H9 (cell line): ENCODE data around the gene DESI2. TPM values are rescaled to one million over a fixed set of nuclear protein-coding genes. Genes with fewer than 3 reads are reported as not detected.

ENCODE experiments used
- DNase-seq: peaks from one replicate; pipeline ENCODE4 v3.0.0-alpha.2; 2017
- H2AFZ ChIP-seq: one replicate; pipeline ENCODE4 v1.6.1; 2013; ENCODE audit warnings: mild to moderate bottlenecking, low read length, control low read depth, moderate library complexity
- H2AK5ac ChIP-seq: 2 replicates; pipeline ENCODE4 v1.6.1; 2013; ENCODE audit warnings: low read length, control low read depth, mixed read lengths; ENCODE audit not compliant: insufficient read length
- H2BK120ac ChIP-seq: one replicate; pipeline ENCODE4 v1.6.1; 2013; ENCODE audit warnings: low read depth, mild to moderate bottlenecking, low read length, control low read depth, inconsistent platforms; ENCODE audit not compliant: poor library complexity, severe bottlenecking
- H2BK12ac ChIP-seq: 2 replicates; pipeline ENCODE4 v1.6.1; 2013; ENCODE audit warnings: low read length, control low read depth, mixed read lengths, low read depth; ENCODE audit not compliant: insufficient read length
- H2BK15ac ChIP-seq: 2 replicates; pipeline ENCODE4 v1.6.1; 2013; ENCODE audit warnings: low read depth, low read length, control low read depth
- H2BK20ac ChIP-seq: one replicate; pipeline ENCODE4 v1.6.1; 2013; ENCODE audit warnings: low read depth, mild to moderate bottlenecking, low read length, control low read depth, inconsistent platforms; ENCODE audit not compliant: poor library complexity, severe bottlenecking
- H2BK5ac ChIP-seq: 2 replicates; pipeline ENCODE4 v1.6.1; 2013; ENCODE audit warnings: low read length, control low read depth, mixed read lengths; ENCODE audit not compliant: insufficient read length
- H3K14ac ChIP-seq: 2 replicates; pipeline ENCODE4 v1.6.1; 2013; ENCODE audit warnings: low read length, control low read depth; ENCODE audit not compliant: insufficient read depth
- H3K18ac ChIP-seq: 2 replicates; pipeline ENCODE4 v1.6.1; 2013; ENCODE audit warnings: low read depth, mild to moderate bottlenecking, mixed read lengths, low read length, control low read depth; ENCODE audit not compliant: insufficient read length
- H3K23ac ChIP-seq: 2 replicates; pipeline ENCODE4 v1.6.1; 2013; ENCODE audit warnings: low read length, control low read depth, mixed read lengths, low read depth; ENCODE audit not compliant: insufficient read length
- H3K23me2 ChIP-seq: 2 replicates; pipeline ENCODE4 v1.6.1; 2013; ENCODE audit warnings: low read depth, mild to moderate bottlenecking, mixed read lengths, low read length, control low read depth; ENCODE audit not compliant: insufficient read length, poor library complexity, severe bottlenecking
- H3K27ac ChIP-seq: 2 replicates; pipeline ENCODE4 v1.5.1; 2013; ENCODE audit warnings: low read length, control low read depth, mixed read lengths, low read depth; ENCODE audit not compliant: insufficient read length
- H3K27me3 ChIP-seq: 2 replicates; pipeline ENCODE4 v1.6.1; 2013; ENCODE audit warnings: low read length, control low read depth, inconsistent platforms; ENCODE audit not compliant: insufficient read depth
- H3K4ac ChIP-seq: 2 replicates; pipeline ENCODE4 v1.6.1; 2013; ENCODE audit warnings: low read depth, mild to moderate bottlenecking, control low read depth, inconsistent platforms, low read length, moderate library complexity
- H3K4me1 ChIP-seq: 2 replicates; pipeline ENCODE4 v1.6.1; 2013; ENCODE audit warnings: low read length, control low read depth, inconsistent platforms; ENCODE audit not compliant: insufficient read depth
- H3K4me2 ChIP-seq: 2 replicates; pipeline ENCODE4 v1.6.1; 2013; ENCODE audit warnings: low read length, control low read depth, mixed read lengths; ENCODE audit not compliant: insufficient read length, insufficient read depth
- H3K56ac ChIP-seq: 2 replicates; pipeline ENCODE4 v1.6.1; 2013; ENCODE audit warnings: low read depth, mild to moderate bottlenecking, mixed read lengths, low read length, control low read depth; ENCODE audit not compliant: insufficient read length
- H3K79me1 ChIP-seq: 2 replicates; pipeline ENCODE4 v1.6.1; 2013; ENCODE audit warnings: low read depth, mild to moderate bottlenecking, moderate library complexity, low read length, control low read depth, inconsistent platforms; ENCODE audit not compliant: insufficient read depth, poor library complexity, severe bottlenecking
- H3K79me2 ChIP-seq: 2 replicates; pipeline ENCODE4 v1.6.1; 2013; ENCODE audit warnings: low read length, control low read depth, inconsistent platforms; ENCODE audit not compliant: insufficient read depth
- H3K9ac ChIP-seq: 2 replicates; pipeline ENCODE4 v1.6.1; 2013; ENCODE audit warnings: low read length, control low read depth, mixed read lengths; ENCODE audit not compliant: insufficient read length; ENCODE audit errors: extremely low read depth
- H3K9me3 ChIP-seq: one replicate; pipeline ENCODE4 v1.6.1; 2013; ENCODE audit warnings: low read depth, low read length, inconsistent platforms; ENCODE audit not compliant: control insufficient read depth
- H3T11ph ChIP-seq: one replicate; pipeline ENCODE4 v1.6.1; 2013; ENCODE audit warnings: mild to moderate bottlenecking, low read length, control low read depth, inconsistent platforms
- H4K20me1 ChIP-seq: one replicate; pipeline ENCODE4 v1.6.1; 2013; ENCODE audit not compliant: control insufficient read depth, insufficient read length, insufficient read depth
- H4K5ac ChIP-seq: 2 replicates; pipeline ENCODE4 v1.6.1; 2013; ENCODE audit warnings: low read depth, mild to moderate bottlenecking, mixed read lengths, low read length, control low read depth; ENCODE audit not compliant: insufficient read length
- H4K8ac ChIP-seq: replicated peaks from 2 replicates; pipeline ENCODE4 v1.6.1; 2013; ENCODE audit warnings: low read length, control low read depth, mixed read lengths, low read depth; ENCODE audit not compliant: insufficient read length
- H4K91ac ChIP-seq: 2 replicates; pipeline ENCODE4 v1.6.1; 2013; ENCODE audit warnings: low read depth, mild to moderate bottlenecking, moderate library complexity, mixed read lengths, low read length, control low read depth; ENCODE audit not compliant: insufficient read length
- H3K27ac Mint-ChIP-seq, 3 experiments: 2 replicates in 2 of 3; 3 replicates in 1 of 3; pipeline ENCODE4 v1.8.0; 2020 to 2021; ENCODE audit warnings: mixed read lengths in 3 of 3, mild to moderate bottlenecking in 1 of 3, moderate library complexity in 1 of 3
- H3K27me3 Mint-ChIP-seq: 2 replicates; pipeline ENCODE4 v1.8.0; 2021; ENCODE audit warnings: low read depth, mild to moderate bottlenecking, moderate library complexity, mixed read lengths
- H3K36me3 Mint-ChIP-seq, 3 experiments: 2 replicates in 2 of 3; 3 replicates in 1 of 3; pipeline ENCODE4 v1.8.0; 2020 to 2021; ENCODE audit warnings: low read depth in 3 of 3, mixed read lengths in 3 of 3; ENCODE audit not compliant: insufficient read depth in 1 of 3
- H3K4me1 Mint-ChIP-seq, 2 experiments: 2 replicates each; pipeline ENCODE4 v1.8.0; 2020; ENCODE audit warnings: mixed read lengths in 2 of 2
- H3K4me3 Mint-ChIP-seq, 2 experiments: 2 replicates in 1 of 2; 3 replicates in 1 of 2; pipeline ENCODE4 v1.8.0; 2020 to 2021; ENCODE audit warnings: mild to moderate bottlenecking in 2 of 2, mixed read lengths in 2 of 2, moderate library complexity in 1 of 2
- H3K9me3 Mint-ChIP-seq, 2 experiments: 2 replicates in 1 of 2; 3 replicates in 1 of 2; pipeline ENCODE4 v1.8.0; 2020; ENCODE audit warnings: mild to moderate bottlenecking in 2 of 2, mixed read lengths in 2 of 2, moderate library complexity in 1 of 2
- CTCF ChIP-seq: fragments of 200-600 bp; sonication (generic); conservative IDR thresholded peaks from 3 replicates; pipeline ENCODE4 v1.8.0; 2021; ENCODE audit warnings: antibody characterized with exemption, mild to moderate bottlenecking
- WGBS: extraction: QIAGEN DNeasy Blood & Tissue Kit; methylation state at CpG from one replicate; pipeline ENCODE4 v1.1.7; 2013; ENCODE audit warnings: missing lambda C conversion rate, low lambda C conversion rate, mixed read lengths; ENCODE audit not compliant: insufficient read length; ENCODE audit errors: extremely low coverage; 5-methylcytosine and 5-hydroxymethylcytosine counted together
- long read RNA-seq: library from polyadenylated mRNA; unstranded; transcript quantifications from one replicate; pipeline ENCODE4 v2.0.0, GENCODE V29; 2020
- total RNA-seq: library from RNA; stranded (reverse); gene quantifications from 2 replicates; pipeline ENCODE4 v1.2.1, GENCODE V29; 2021

DESI2 gene
- 88.3 and 89.9 TPM in 2 replicates for total RNA-seq
- long read RNA-seq, full-length matches to known transcripts: 10 of 45 reads
- long read RNA-seq, partial matches to known transcripts: 30 of 45 reads
- long read RNA-seq, other reads (novel, unspliced or antisense): 5 of 45 reads

GRCh38 chr1:244652623-244653438, at the start of gene DESI2:
DESI2 (plus strand) TSS chr1:244653126; CDS start chr1:244653314, 188 bp downstream.
- H3K4me2 ChIP-seq: peak within 1 kb of the TSS; percentile 94
- DNase-seq: peak; percentile 100
- H3T11ph ChIP-seq: no peak within 1 kb of the TSS
- peak within 1 kb of the TSS; percentile 73 to 83 for H3K4me3 Mint-ChIP-seq
- peak; percentile 71 for TF ChIP-seq CTCF
- H3K14ac ChIP-seq: peak within 1 kb of the TSS; percentile 59
- no peaks in the 10 kb centered on the region; the same call in 1 of the 2 replicates for H3K27me3 Mint-ChIP-seq
- H3K4ac ChIP-seq: no peak within 1 kb of the TSS
- H3K9ac ChIP-seq: peak within 1 kb of the TSS; percentile 89
- no peak within 1 kb of the TSS for H2BK20ac ChIP-seq
- no peaks in the 10 kb centered on the region for H4K20me1 ChIP-seq
- peaks cover 10% of the 10 kb centered on the region for H3K23me2 ChIP-seq
- peaks cover 11% of the 10 kb centered on the region for H3K4me1 ChIP-seq
- H3K4me1 Mint-ChIP-seq: peaks cover 43% of the 10 kb centered on the region in 2 experiments
- no peak within 1 kb of the TSS for H4K91ac ChIP-seq
- H2AFZ ChIP-seq: no peak within 1 kb of the TSS
- no peak within 1 kb of the TSS for H2BK12ac ChIP-seq
- no peak within 1 kb of the TSS for H2BK15ac ChIP-seq
- H3K23ac ChIP-seq: no peak within 1 kb of the TSS
- peaks cover 34% of the 10 kb centered on the region for H3K79me2 ChIP-seq
- peak within 1 kb of the TSS; percentile 93 to 98 (median 96) for H3K27ac Mint-ChIP-seq
- peaks cover 11 to 12% (median 11%) of the 10 kb centered on the region in 3 experiments for H3K36me3 Mint-ChIP-seq
- no peak within 1 kb of the TSS for H2AK5ac ChIP-seq
- peak within 1 kb of the TSS; percentile 26 for H4K5ac ChIP-seq
- no peak within 1 kb of the TSS for H4K8ac ChIP-seq
- H3K18ac ChIP-seq: peak within 1 kb of the TSS; percentile 16
- H3K56ac ChIP-seq: no peak within 1 kb of the TSS
- H3K9me3 Mint-ChIP-seq: no peaks in the 10 kb centered on the region; a peak in 1 of 5 replicates
- H3K27ac ChIP-seq: peak within 1 kb of the TSS; percentile 93
- no peaks in the 10 kb centered on the region for H3K27me3 ChIP-seq
- H2BK120ac ChIP-seq: no peak within 1 kb of the TSS
- H3K79me1 ChIP-seq: no peaks in the 10 kb centered on the region
- no peak within 1 kb of the TSS for H2BK5ac ChIP-seq
- WGBS: no CpG with 5 or more reads among the region's 81 CpGs
- H3K9me3 ChIP-seq: no peaks in the 10 kb centered on the region
